ENCODE results near the gene ANAPC2.
A peak's percentile ranks its signal among the peaks of the same experiment; 100 is the strongest.

ANAPC2 gene

GRCh38 chr9:137128862-137129455 lies 59.4 kb downstream of the ANAPC2 start:
- no peaks in the 10 kb centered on the region for H3K36me3 ChIP-seq
- H4K20me1 ChIP-seq, result peaks cover 0 to 15% (median 0%) of the 10 kb centered on the region in 11 experiments; a peak in 5 of 22 replicates
- H3K4me3 ChIP-seq, result peak overlapping the region; percentile 69 to 83 (median 80)
- H3K4me2 ChIP-seq, result peak overlapping the region; percentile 88 to 100 (median 98)
- H3K9ac ChIP-seq, result peak overlapping the region; percentile 76 to 93 (median 84)
- peaks cover 0 to 7% (median 0%) of the 10 kb centered on the region in 11 experiments; a peak in 1 of 22 replicates for H3K9me3 ChIP-seq (replicated peaks in 1 of 11)
- TF ChIP-seq Cebpa-rat (IDR thresholded peaks at IDR 0.05), result no peak
- H3K4me1 ChIP-seq, result peaks cover 35 to 64% (median 53%) of the 10 kb centered on the region in 10 experiments
- H3K27me3 ChIP-seq, result peaks cover 0 to 8% (median under 1%) of the 10 kb centered on the region in 11 experiments; a peak in 7 of 22 replicates
- H3K27ac ChIP-seq, result peak overlapping the region; percentile 35 to 87 (median 77); a peak in 21 of 22 replicates

GRCh38 chr9:137128158-137128861 lies 60.0 kb downstream of the ANAPC2 start:
- Histone ChIP-seq H3K27ac (peak overlapping the region in 10 of 11 experiments; percentile 61 to 87 (median 78); a peak in 19 of 22 replicates), H3K36me3 (no peaks in the 10 kb centered on the region), H3K9ac (peak overlapping the region; percentile 76 to 93 (median 84)), H4K20me1 (peaks cover 0 to 18% (median 0%) of the 10 kb centered on the region in 11 experiments; a peak in 6 of 22 replicates), H3K9me3 (replicated peaks in 1 of 11) (peaks cover 0 to 7% (median 0%) of the 10 kb centered on the region in 11 experiments; a peak in 1 of 22 replicates), H3K4me1 (peaks cover 39 to 70% (median 60%) of the 10 kb centered on the region in 10 experiments), H3K27me3 (peaks cover 0 to 2% (median 0%) of the 10 kb centered on the region in 11 experiments; a peak in 4 of 22 replicates), H3K4me3 (peak overlapping the region; percentile 69 to 83 (median 80)), H3K4me2 (peak overlapping the region; percentile 88 to 100 (median 98))
- TF ChIP-seq Cebpa-rat (IDR thresholded peaks at IDR 0.05), result no peak

- H3K36me3 ChIP-seq, result no peaks in the 10 kb centered on the region
- no peak for TF ChIP-seq Cebpa-rat (IDR thresholded peaks at IDR 0.05)
- peak overlapping the region; percentile 88 to 100 (median 98) for H3K4me2 ChIP-seq
- peak overlapping the region; percentile 69 to 83 (median 80) for H3K4me3 ChIP-seq
- H3K9ac ChIP-seq, result peak overlapping the region; percentile 76 to 93 (median 84)
- H3K9me3 ChIP-seq (replicated peaks in 1 of 11), result peaks cover 0 to 7% (median 0%) of the 10 kb centered on the region in 11 experiments; a peak in 1 of 22 replicates
- peaks cover 0 to 18% (median 5%) of the 10 kb centered on the region in 11 experiments; a peak in 7 of 22 replicates for H4K20me1 ChIP-seq
- H3K27ac ChIP-seq, result peak overlapping the region; percentile 32 to 87 (median 76); a peak in 21 of 22 replicates
- H3K4me1 ChIP-seq, result peaks cover 46 to 78% (median 68%) of the 10 kb centered on the region in 10 experiments
- no peaks in the 10 kb centered on the region for H3K27me3 ChIP-seq
Measured at GRCh38 chr9:137127301-137128157, 60.8 kb downstream of the ANAPC2 start.

GRCh38 chr9:137126786-137127185 lies 61.6 kb downstream of the ANAPC2 start:
- Histone ChIP-seq H4K20me1 (peaks cover 0 to 18% (median 6%) of the 10 kb centered on the region in 11 experiments; a peak in 7 of 22 replicates), H3K4me1 (peaks cover 54 to 84% (median 75%) of the 10 kb centered on the region in 10 experiments), H3K27me3 (no peaks in the 10 kb centered on the region), H3K9me3 (replicated peaks in 1 of 11) (peaks cover 0 to 7% (median 0%) of the 10 kb centered on the region in 11 experiments; a peak in 1 of 22 replicates), H3K9ac (peak overlapping the region; percentile 76 to 93 (median 84); a peak in 20 of 22 replicates), H3K36me3 (no peaks in the 10 kb centered on the region), H3K27ac (peak overlapping the region; percentile 32 to 87 (median 76); a peak in 21 of 22 replicates), H3K4me3 (peak overlapping the region; percentile 69 to 83 (median 80)), H3K4me2 (peak overlapping the region; percentile 88 to 100 (median 98))
- no peak for TF ChIP-seq Cebpa-rat (IDR thresholded peaks at IDR 0.05)

Measured in BLaER1 treated with 17β-estradiol and CSF1 and Interleukin-3, amounts not matched to agents 10 nM and 100 nM (cell line).